ENCODE results near the gene RPIA.

Gene RPIA

DNA sequence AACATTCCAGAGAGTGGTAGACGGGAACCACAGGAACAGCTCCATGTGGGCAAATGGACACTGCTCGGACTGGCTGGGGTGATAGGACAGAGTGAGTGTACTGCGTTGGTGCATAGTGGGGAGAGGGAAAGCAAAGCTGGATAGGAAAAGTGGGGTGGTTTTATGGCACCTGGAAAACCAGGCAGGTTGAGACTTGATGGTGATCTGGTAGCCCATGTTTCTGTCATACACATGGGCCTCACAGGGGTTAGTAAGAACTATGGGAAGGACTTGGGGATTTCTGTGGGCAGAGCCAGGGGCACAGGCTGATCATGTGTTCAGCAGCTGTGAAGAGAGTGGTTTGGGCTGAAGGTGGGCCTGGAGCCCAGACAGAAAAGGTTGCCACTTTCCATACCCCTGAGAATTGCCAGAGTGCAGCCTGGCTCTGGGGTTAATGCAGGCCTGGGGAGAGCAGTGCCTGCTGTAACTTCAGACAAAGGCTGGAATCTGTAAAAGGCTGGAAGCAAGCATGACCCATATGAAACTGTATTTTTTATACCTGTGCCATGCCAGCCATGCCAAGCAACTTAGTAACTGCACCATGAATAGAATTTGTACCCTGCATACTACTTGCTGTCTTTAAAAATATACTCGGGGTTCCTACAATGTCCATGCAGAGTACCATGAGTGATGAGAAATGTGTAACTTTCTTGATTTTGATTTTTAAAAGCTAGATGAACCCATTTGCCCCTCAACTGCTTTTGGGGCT lies 41.9 kb downstream of the RPIA start:
- Histone ChIP-seq H3K4me1 (ENCODE audit: low read length) (no peaks in the 10 kb centered on the region), H3K9me3 (ENCODE audit: insufficient read depth, low read length) (no peaks in the 10 kb centered on the region), H2AFZ (ENCODE audit: low read depth, low read length) (no peak overlapping the region), H3K4me2 (ENCODE audit: low read length) (no peak overlapping the region), H3K79me2 (ENCODE audit: low read length) (peaks cover 3% of the 10 kb centered on the region; the same call in 1 of the 2 replicates), H3K27me3 (ENCODE audit: low read depth, low read length) (no peaks in the 10 kb centered on the region), H3K4me3 (ENCODE audit: low read length) (no peak overlapping the region), H4K20me1 (ENCODE audit: insufficient read depth, low read length) (no peaks in the 10 kb centered on the region), H3K9ac (ENCODE audit: low read length) (no peak overlapping the region), H3K27ac (ENCODE audit: low read length) (no peak overlapping the region), H3K36me3 (replicated peaks; ENCODE audit: low read depth, low read length) (peaks cover 19% of the 10 kb centered on the region)
- no peak for TF ChIP-seq EZH2phosphoT487 (IDR thresholded peaks at IDR 0.05; ENCODE audit: low read depth)
- no peak for TF ChIP-seq CTCF (IDR thresholded peaks at IDR 0.05; ENCODE audit: low read depth, low read length)

GRCh38 chr2:88735133-88735532 lies 43.7 kb downstream of the RPIA start:
- Histone ChIP-seq H3K9ac (ENCODE audit: low read length) (no peak overlapping the region), H3K4me1 (ENCODE audit: low read length) (no peaks in the 10 kb centered on the region), H3K79me2 (ENCODE audit: low read length) (peaks cover 3% of the 10 kb centered on the region; the same call in 1 of the 2 replicates), H3K4me2 (ENCODE audit: low read length) (no peak overlapping the region), H3K27ac (ENCODE audit: low read length) (no peak overlapping the region), H3K36me3 (replicated peaks; ENCODE audit: low read depth, low read length) (peaks cover 19% of the 10 kb centered on the region), H3K9me3 (ENCODE audit: insufficient read depth, low read length) (no peaks in the 10 kb centered on the region), H4K20me1 (ENCODE audit: insufficient read depth, low read length) (no peaks in the 10 kb centered on the region), H2AFZ (ENCODE audit: low read depth, low read length) (no peak overlapping the region), H3K4me3 (ENCODE audit: low read length) (no peak overlapping the region), H3K27me3 (ENCODE audit: low read depth, low read length) (no peaks in the 10 kb centered on the region)
- TF ChIP-seq CTCF (IDR thresholded peaks at IDR 0.05; ENCODE audit: low read depth, low read length) (no peak), EZH2phosphoT487 (IDR thresholded peaks at IDR 0.05; ENCODE audit: low read depth) (no peak)

- Histone ChIP-seq H3K9ac (ENCODE audit: low read length) (no peak overlapping the region), H3K4me3 (ENCODE audit: low read length) (no peak overlapping the region)
Measured at GRCh38 chr2:88735853-88736252, 44.4 kb downstream of the RPIA start.

GRCh38 chr2:88736437-88736836 lies 45.0 kb downstream of the RPIA start:
- Histone ChIP-seq H3K9me3 (ENCODE audit: insufficient read depth, low read length) (no peaks in the 10 kb centered on the region), H3K27me3 (ENCODE audit: low read depth, low read length) (no peaks in the 10 kb centered on the region), H3K36me3 (replicated peaks; ENCODE audit: low read depth, low read length) (peaks cover 25% of the 10 kb centered on the region), H3K4me1 (ENCODE audit: low read length) (no peaks in the 10 kb centered on the region), H3K79me2 (ENCODE audit: low read length) (peaks cover 3% of the 10 kb centered on the region; the same call in 1 of the 2 replicates), H4K20me1 (ENCODE audit: insufficient read depth, low read length) (no peaks in the 10 kb centered on the region), H3K4me3 (ENCODE audit: low read length) (no peak overlapping the region), H3K27ac (ENCODE audit: low read length) (no peak overlapping the region), H3K4me2 (ENCODE audit: low read length) (no peak overlapping the region), H2AFZ (ENCODE audit: low read depth, low read length) (no peak overlapping the region), H3K9ac (ENCODE audit: low read length) (no peak overlapping the region)
- TF ChIP-seq CTCF (IDR thresholded peaks at IDR 0.05; ENCODE audit: low read depth, low read length): no peak
- TF ChIP-seq EZH2phosphoT487 (IDR thresholded peaks at IDR 0.05; ENCODE audit: low read depth): no peak

More at GRCh38 chr2:88735853-88736252, 44.4 kb downstream of the RPIA start:
- H2AFZ ChIP-seq (ENCODE audit: low read depth, low read length): no peak overlapping the region
- no peaks in the 10 kb centered on the region for H3K9me3 ChIP-seq (ENCODE audit: insufficient read depth, low read length)
- H3K4me1 ChIP-seq (ENCODE audit: low read length): no peaks in the 10 kb centered on the region
- no peak overlapping the region for H3K4me2 ChIP-seq (ENCODE audit: low read length)
- H3K27me3 ChIP-seq (ENCODE audit: low read depth, low read length): no peaks in the 10 kb centered on the region
- peaks cover 25% of the 10 kb centered on the region for H3K36me3 ChIP-seq (replicated peaks; ENCODE audit: low read depth, low read length)
- H3K79me2 ChIP-seq (ENCODE audit: low read length): peaks cover 3% of the 10 kb centered on the region; the same call in 1 of the 2 replicates
- TF ChIP-seq EZH2phosphoT487 (IDR thresholded peaks at IDR 0.05; ENCODE audit: low read depth): no peak
- H3K27ac ChIP-seq (ENCODE audit: low read length): no peak overlapping the region
- no peaks in the 10 kb centered on the region for H4K20me1 ChIP-seq (ENCODE audit: insufficient read depth, low read length)

All from OCI-LY3 (cell line).